Progenitor cell of endocrine pancreas (in vitro differentiated cells): ENCODE measurements around the gene LOXL1. TPM values are rescaled to one million over a fixed set of nuclear protein-coding genes. Genes with fewer than 3 reads are reported as not detected.

Experiments used
- DNase-seq: peaks from one replicate; pipeline ENCODE4 v3.0.0; 2021; ENCODE audit warnings: low spot score; ENCODE audit not compliant: unreplicated experiment
- H3K27ac Mint-ChIP-seq: 2 replicates; pipeline ENCODE4 v1.8.0; 2021; ENCODE audit warnings: mild to moderate bottlenecking, moderate library complexity, mixed read lengths
- H3K27me3 Mint-ChIP-seq: 2 replicates; pipeline ENCODE4 v1.8.0; 2021; ENCODE audit warnings: mixed read lengths
- H3K36me3 Mint-ChIP-seq: 2 replicates; pipeline ENCODE4 v1.8.0; 2022; ENCODE audit warnings: mixed read lengths; ENCODE audit not compliant: insufficient read depth
- H3K4me1 Mint-ChIP-seq: 2 replicates; pipeline ENCODE4 v1.8.0; 2021; ENCODE audit warnings: low read depth, mixed read lengths
- H3K4me3 Mint-ChIP-seq: 2 replicates; pipeline ENCODE4 v1.8.0; 2021; ENCODE audit warnings: low read depth, mild to moderate bottlenecking, moderate library complexity, mixed read lengths
- H3K9me3 Mint-ChIP-seq: 2 replicates; pipeline ENCODE4 v1.8.0; 2021; ENCODE audit warnings: low read depth, mixed read lengths
- CTCF ChIP-seq: fragments of 200-600 bp; sonication (generic); IDR thresholded peaks from one replicate; pipeline ENCODE4 v1.5.0; 2021; ENCODE audit warnings: antibody characterized with exemption, mild to moderate bottlenecking; ENCODE audit not compliant: unreplicated experiment
- total RNA-seq: library from RNA; stranded (reverse); gene quantifications from 2 replicates; pipeline ENCODE4 v1.2.1, GENCODE V29; 2021

LOXL1 gene
- total RNA-seq, 1 donor from 2014 or later, result 17.4 TPM

GRCh38 chr15:73910522-73911303, 15.5 kb upstream of the LOXL1 start:
- DNase-seq, result no peak

GRCh38 chr15:73912030-73912596, 14.1 kb upstream of the LOXL1 start:
- peaks cover 6% of the 10 kb centered on the region for H3K4me1 Mint-ChIP-seq
- H3K36me3 Mint-ChIP-seq, result peaks cover 4% of the 10 kb centered on the region
- TF ChIP-seq CTCF, result no peak
- peaks cover 5% of the 10 kb centered on the region for H3K27me3 Mint-ChIP-seq
- no peak overlapping the region for H3K27ac Mint-ChIP-seq
- H3K9me3 Mint-ChIP-seq, result peaks cover 5% of the 10 kb centered on the region
- no peak for DNase-seq
- H3K4me3 Mint-ChIP-seq, result no peak overlapping the region

More at GRCh38 chr15:73910522-73911303, 15.5 kb upstream of the LOXL1 start:
- peaks cover 6% of the 10 kb centered on the region for H3K4me1 Mint-ChIP-seq
- no peak for TF ChIP-seq CTCF
- H3K27ac Mint-ChIP-seq, result no peak overlapping the region
- H3K27me3 Mint-ChIP-seq, result peaks cover 10% of the 10 kb centered on the region
- peaks cover 2% of the 10 kb centered on the region for H3K36me3 Mint-ChIP-seq
- no peaks in the 10 kb centered on the region for H3K9me3 Mint-ChIP-seq
- no peak overlapping the region for H3K4me3 Mint-ChIP-seq

GRCh38 chr15:73914145-73914544, 12.1 kb upstream of the LOXL1 start:
- H3K27me3 Mint-ChIP-seq, result no peaks in the 10 kb centered on the region
- no peak for TF ChIP-seq CTCF
- H3K4me3 Mint-ChIP-seq, result no peak overlapping the region
- H3K9me3 Mint-ChIP-seq, result peaks cover 18% of the 10 kb centered on the region
- DNase-seq, result no peak
- peaks cover 20% of the 10 kb centered on the region for H3K36me3 Mint-ChIP-seq
- H3K27ac Mint-ChIP-seq, result no peak overlapping the region
- peaks cover 6% of the 10 kb centered on the region for H3K4me1 Mint-ChIP-seq

- Mint-ChIP-seq H3K4me3 (no peak overlapping the region), H3K36me3 (peaks cover 20% of the 10 kb centered on the region), H3K4me1 (peaks cover 6% of the 10 kb centered on the region), H3K27me3 (no peaks in the 10 kb centered on the region), H3K27ac (no peak overlapping the region), H3K9me3 (peaks cover 18% of the 10 kb centered on the region)
- TF ChIP-seq CTCF, result no peak
- no peak for DNase-seq
Measured at GRCh38 chr15:73915082-73915481, 11.2 kb upstream of the LOXL1 start.

- H3K9me3 Mint-ChIP-seq, result peaks cover 18% of the 10 kb centered on the region
- no peak for TF ChIP-seq CTCF
- no peak overlapping the region for H3K4me3 Mint-ChIP-seq
- no peak overlapping the region for H3K27ac Mint-ChIP-seq
- no peak for DNase-seq
- peaks cover 20% of the 10 kb centered on the region for H3K36me3 Mint-ChIP-seq
- peaks cover 10% of the 10 kb centered on the region for H3K4me1 Mint-ChIP-seq
- peaks cover 14% of the 10 kb centered on the region for H3K27me3 Mint-ChIP-seq
Measured at GRCh38 chr15:73918784-73919183, 7.5 kb upstream of the LOXL1 start.
